ENCODE results near the gene CATSPER1.
"Not testable (repeated sequence)": the region's sequence is repeated elsewhere in the genome, so short reads cannot be mapped to it uniquely, and the experiment has no call there.

The CATSPER1 gene

GRCh38 chr11:66051766-66052663 is 25.7 kb upstream of the CATSPER1 start, which contains the start of gene SF3B2:
Gene SF3B2, plus strand, starts transcription at chr11:66052364. Its CDS starts 21 bp downstream, at chr11:66052385.
- peak; percentile 92 for DNase-seq (ENCODE audit: low read depth, low spot score)

GRCh38 chr11:66051371-66051765 is 25.1 kb upstream of the CATSPER1 start:
- no peak for DNase-seq (ENCODE audit: low read depth, low spot score)

GRCh38 chr11:66050581-66051231 is 24.4 kb upstream of the CATSPER1 start:
- DNase-seq (ENCODE audit: low read depth, low spot score) = no peak

- no peak for DNase-seq (ENCODE audit: low read depth, low spot score)
Measured at GRCh38 chr11:66048547-66049323, 22.5 kb upstream of the CATSPER1 start, which contains the start of gene GAL3ST3. Gene GAL3ST3, minus strand, starts transcription at chr11:66049161. Its CDS starts 3,746 bp downstream, at chr11:66045415.

GRCh38 chr11:66047541-66048365 is 21.5 kb upstream of the CATSPER1 start:
- no peak for DNase-seq (ENCODE audit: low read depth, low spot score)

GRCh38 chr11:66046901-66047300 is 20.6 kb upstream of the CATSPER1 start:
- no peak for DNase-seq (ENCODE audit: low read depth, low spot score)

GRCh38 chr11:66045177-66045639 is 18.9 kb upstream of the CATSPER1 start:
- peak; percentile 50 for DNase-seq (ENCODE audit: low read depth, low spot score)

- no peak for DNase-seq (ENCODE audit: low read depth, low spot score)
Measured at GRCh38 chr11:66044757-66045156, 18.5 kb upstream of the CATSPER1 start.

GRCh38 chr11:66042996-66043906 is 17.0 kb upstream of the CATSPER1 start:
- no peak for DNase-seq (ENCODE audit: low read depth, low spot score)

- DNase-seq (ENCODE audit: low read depth, low spot score) = no peak
Measured at GRCh38 chr11:66042227-66042995, 16.1 kb upstream of the CATSPER1 start.

GRCh38 chr11:66039765-66040164 is 13.5 kb upstream of the CATSPER1 start:
- no peak for DNase-seq (ENCODE audit: low read depth, low spot score)

- DNase-seq (ENCODE audit: low read depth, low spot score) = no peak
Measured at GRCh38 chr11:66037327-66037726, 11.0 kb upstream of the CATSPER1 start.

- DNase-seq (ENCODE audit: low read depth, low spot score) = no peak
Measured at GRCh38 chr11:66036334-66036710, 10.0 kb upstream of the CATSPER1 start.

- DNase-seq (ENCODE audit: low read depth, low spot score) = no peak
Measured at GRCh38 chr11:66035653-66036333, 9.5 kb upstream of the CATSPER1 start.

GRCh38 chr11:66032957-66033735 is 6.9 kb upstream of the CATSPER1 start:
- DNase-seq (ENCODE audit: low read depth, low spot score) = no peak

- DNase-seq (ENCODE audit: low read depth, low spot score) = not testable (repeated sequence)
Measured at GRCh38 chr11:66023186-66023440, 3.2 kb downstream of the CATSPER1 start.

GRCh38 chr11:66022401-66023185 is 3.7 kb downstream of the CATSPER1 start:
- DNase-seq (ENCODE audit: low read depth, low spot score) = no peak

Data from iPS DF 19.7 (cell line).